Endothelial cell of umbilical vein (primary cell): ENCODE results near the gene TRIM56. TPM values are rescaled to one million over a fixed set of nuclear protein-coding genes. Genes with fewer than 3 reads are reported as not detected.

ENCODE experiments used
- BruUV-seq: library from RNA; stranded (reverse); fragments of 400-500 nt; replicated peaks from 2 replicates; lab custom pipeline; 2021; lab: Mats Ljungman, UMichigan
- CTCF ChIA-PET: fragments of 300-600, 350-600 bp; sonication (Branson Sonifier 250); formaldehyde crosslinking; loops from one replicate; lab custom pipeline; 2021; ENCODE audit warnings: antibody characterized with exemption, inconsistent platforms; lab: Charles Lee
- POLR2A ChIA-PET: fragments of 300-600, 350-600 bp; sonication (Branson Sonifier 250); formaldehyde crosslinking; loops from one replicate; lab custom pipeline; 2021; ENCODE audit warnings: antibody characterized with exemption, inconsistent platforms; lab: Charles Lee
- DNase-seq: peaks from one replicate; pipeline ENCODE4 v3.0.0-alpha.2; 2011; ENCODE audit warnings: low read depth, low spot score
- FAIRE-seq: peaks from 2 replicates; lab custom pipeline; 2011; peaks lifted over from hg19 to GRCh38; lab: Jason Lieb, UNC
- H2AFZ ChIP-seq: 2 replicates; pipeline ENCODE4 v1.6.0; 2012; ENCODE audit warnings: low read depth, low read length, control low read depth, inconsistent platforms
- H3K27ac ChIP-seq: 2 replicates; pipeline ENCODE4 v1.5.1; 2011; ENCODE audit warnings: low read depth, mild to moderate bottlenecking, control low read depth, low read length, moderate library complexity; ENCODE audit not compliant: insufficient read depth
- H3K27me3 ChIP-seq, 2 experiments: 2 replicates each; pipeline versions ENCODE4 v1.6.0 to v1.6.1; 2011; ENCODE audit warnings: low read length in 2 of 2, mixed read lengths in 1 of 2; ENCODE audit not compliant: control insufficient read depth in 2 of 2, insufficient read depth in 2 of 2
- H3K36me3 ChIP-seq, 2 experiments: 2 replicates in 1 of 2; 3 replicates in 1 of 2; pipeline ENCODE4 v1.5.1; 2011; ENCODE audit warnings: low read length in 2 of 2, mild to moderate bottlenecking in 1 of 2, moderate library complexity in 1 of 2; ENCODE audit not compliant: control insufficient read depth in 2 of 2, insufficient read depth in 2 of 2; ENCODE audit errors: extremely low read depth in 1 of 2
- H3K4me1 ChIP-seq: 3 replicates; pipeline ENCODE4 v1.5.1; 2011; ENCODE audit warnings: mild to moderate bottlenecking, low read length; ENCODE audit not compliant: control insufficient read depth, insufficient read depth; ENCODE audit errors: extremely low read depth
- H3K4me2 ChIP-seq: 2 replicates; pipeline ENCODE4 v1.6.1; 2011; ENCODE audit warnings: low read length, control low read depth, mixed read lengths; ENCODE audit not compliant: insufficient read depth
- H3K4me3 ChIP-seq, 3 experiments: fragments of 200-600 bp in 1 of 3; sonication (generic), shearing (Covaris generic) in 1 of 3; replicated peaks in 1 of 3; 2 replicates each; pipeline ENCODE4 v1.5.1; 2011 to 2016; ENCODE audit warnings: control low read depth in 3 of 3, low read length in 3 of 3, mild to moderate bottlenecking in 2 of 3, inconsistent platforms in 1 of 3, low read depth in 1 of 3, moderate library complexity in 1 of 3; ENCODE audit not compliant: insufficient read depth in 1 of 3
- H3K79me2 ChIP-seq: 2 replicates; pipeline ENCODE4 v1.6.0; 2012; ENCODE audit warnings: low read length, inconsistent platforms; ENCODE audit not compliant: control insufficient read depth, insufficient read depth
- H3K9ac ChIP-seq: replicated peaks from 2 replicates; pipeline ENCODE3; 2011; ENCODE audit warnings: low read length, control low read depth; ENCODE audit not compliant: insufficient read depth; ENCODE audit errors: extremely low read depth
- H3K9me1 ChIP-seq: replicated peaks from 3 replicates; pipeline ENCODE4 v1.6.0; 2011; ENCODE audit warnings: mild to moderate bottlenecking, low read length; ENCODE audit not compliant: control insufficient read depth, insufficient read depth; ENCODE audit errors: extremely low read depth
- H3K9me3 ChIP-seq: replicated peaks from 2 replicates; pipeline ENCODE4 v1.5.1; 2012; ENCODE audit warnings: low read length, inconsistent platforms; ENCODE audit not compliant: control insufficient read depth, insufficient read depth
- H4K20me1 ChIP-seq: replicated peaks from 2 replicates; pipeline ENCODE3; 2011; ENCODE audit warnings: mild to moderate bottlenecking, low read length; ENCODE audit not compliant: control insufficient read depth, insufficient read depth; ENCODE audit errors: extremely low read depth
- CTCF ChIP-seq, 2 donors: IDR thresholded peaks; 1 replicate in 1 of 2; 2 replicates in 1 of 2; pipeline ENCODE4 v1.5.1; 2011; ENCODE audit warnings: low read length in 2 of 2, mild to moderate bottlenecking in 2 of 2, moderate library complexity in 2 of 2, control low read depth in 1 of 2, inconsistent platforms in 1 of 2, low read depth in 1 of 2; ENCODE audit not compliant: insufficient read depth in 1 of 2; ENCODE audit errors: extremely low read depth in 1 of 2
- EZH2 ChIP-seq: IDR thresholded peaks from 2 replicates; pipeline ENCODE4 v1.6.1; 2012; ENCODE audit warnings: borderline replicate concordance, low read depth, mild to moderate bottlenecking, moderate library complexity, low read length, inconsistent platforms; ENCODE audit not compliant: severe bottlenecking
- FOS ChIP-seq: IDR thresholded peaks from 2 replicates; pipeline ENCODE4 v1.6.1; 2011; ENCODE audit warnings: mild to moderate bottlenecking, low read length, moderate library complexity, borderline replicate concordance; ENCODE audit not compliant: insufficient read depth
- GATA2 ChIP-seq: IDR thresholded peaks from 2 replicates; pipeline ENCODE4 v1.7.0; 2011; ENCODE audit warnings: low read depth, mild to moderate bottlenecking, moderate library complexity, mixed read lengths, low read length; ENCODE audit not compliant: insufficient read length, insufficient read depth
- JUN ChIP-seq: IDR thresholded peaks from 2 replicates; pipeline ENCODE4 v1.6.1; 2011; ENCODE audit warnings: borderline replicate concordance, low read depth; ENCODE audit not compliant: insufficient read length, insufficient read depth
- MAX ChIP-seq: IDR thresholded peaks from 2 replicates; pipeline ENCODE4 v1.6.1; 2011; ENCODE audit not compliant: insufficient read depth, insufficient read length
- MYC ChIP-seq: IDR thresholded peaks from one replicate; pipeline ENCODE4 v1.6.1; 2011; ENCODE audit warnings: mild to moderate bottlenecking, low read depth, low read length
- POLR2A ChIP-seq: IDR thresholded peaks from 2 replicates; pipeline ENCODE4 v1.6.1; 2012; ENCODE audit warnings: low read depth, mild to moderate bottlenecking, control low read depth, low read length
- POLR2AphosphoS5 ChIP-seq: IDR thresholded peaks from 2 replicates; pipeline ENCODE4 v1.6.1; 2012; ENCODE audit warnings: low read depth, mild to moderate bottlenecking, control low read depth, low read length, moderate library complexity; ENCODE audit not compliant: insufficient read depth
- dilution Hi-C: fragments of 300-500 bp; cut with MboI; formaldehyde crosslinking; loops from one replicate; pipeline ENCODE4 v1.15.0; 2019; ENCODE audit warnings: low sequenced_read_pairs; ENCODE audit not compliant: extremely low pct_ligation_motif_present
- intact Hi-C: fragments of 100-400 bp; cut with micrococcal nuclease; formaldehyde crosslinking; loops from one replicate; pipeline ENCODE4 v1.10.0; 2022
- polyA plus RNA-seq, 4 experiments: library from polyadenylated mRNA; depleted of rRNA in 3 of 4; stranded (reverse) in 3 of 4; unstranded in 1 of 4; fragments of >200 nt; gene quantifications; 2 replicates each; pipeline versions ENCODE4 v1.2.1 to v1.2.3, GENCODE V29; 2011 to 2012; ENCODE audit warnings: missing spikeins in 1 of 4
- total RNA-seq: library from RNA; stranded (reverse); gene quantifications from 2 replicates; pipeline ENCODE4 v1.2.3, GENCODE V29; 2021

Gene TRIM56
- total and polyA plus RNA-seq, 2 donors (not counting 3 experiments of a cell fraction or from before 2014, with no cell fraction given), result 2.3 to 25.1 TPM

- Histone ChIP-seq H3K79me2 (peaks cover 37% of the 10 kb centered on the region), H3K4me2 (no peak overlapping the region), H4K20me1 (no peaks in the 10 kb centered on the region), H3K27me3 (no peaks in the 10 kb centered on the region), H3K4me3 (no peak overlapping the region), H3K9me1 (no peaks in the 10 kb centered on the region), H2AFZ (no peak overlapping the region), H3K27ac (no peak overlapping the region), H3K4me1 (peaks cover 16% of the 10 kb centered on the region), H3K36me3 (peaks cover 0 to 5% of the 10 kb centered on the region in 2 experiments), H3K9ac (no peak overlapping the region), H3K9me3 (no peaks in the 10 kb centered on the region)
- no TSS peak for BruUV-seq
- intact Hi-C loops (no loop called here), dilution Hi-C loops (no loop called here)
- FAIRE-seq (no peak), DNase-seq (no peak)
- ChIA-PET POLR2A (no interaction called here), CTCF (interaction anchor here (0.9 kb wide), 1 partner anchor 55 kb away, joined by 3 read pairs; no protein-coding TSS in a partner anchor)
- no peak for TF ChIP-seq POLR2A
- no peak for TF ChIP-seq POLR2AphosphoS5
Observed at GRCh38 chr7:101088858-101089529, 3.7 kb downstream of the TRIM56 start.

GRCh38 chr7:101089876-101090275 lies 4.6 kb downstream of the TRIM56 start:
- H3K4me3 ChIP-seq, result no peak overlapping the region
- H3K27ac ChIP-seq, result no peak overlapping the region
- H3K4me1 ChIP-seq, result peaks cover 21% of the 10 kb centered on the region
- peaks cover 0 to 5% of the 10 kb centered on the region in 2 experiments for H3K36me3 ChIP-seq
- FAIRE-seq (no peak), DNase-seq (no peak)
- intact Hi-C loops (no loop called here), dilution Hi-C loops (no loop called here)
- POLR2A ChIA-PET, result interaction anchor here (1.0 to 1.1 kb wide), 2 partner anchors 37 to 44 kb away, joined by 3 to 4 read pairs; partner anchors contain the start of gene SERPINE1
- CTCF ChIA-PET, result interaction anchor here (1.0 kb wide), 1 partner anchor 48 kb away, joined by 3 read pairs; no protein-coding TSS in a partner anchor
- TF ChIP-seq MYC, result no peak
- no peak for TF ChIP-seq FOS
- TF ChIP-seq CTCF (IDR thresholded peaks at IDR 0.05; ENCODE audit: extremely low read depth in 1 of 2, insufficient read depth in 1 of 2, low read depth in 1 of 2, low read length in 2 of 2), result no peak
- no peak for TF ChIP-seq EZH2
- no peak for TF ChIP-seq POLR2A
- no peak for TF ChIP-seq POLR2AphosphoS5
- no peak for TF ChIP-seq JUN
- TF ChIP-seq MAX, result no peak
- TF ChIP-seq GATA2, result no peak
- no peaks in the 10 kb centered on the region for H3K9me3 ChIP-seq
- no TSS peak for BruUV-seq
- H4K20me1 ChIP-seq, result no peaks in the 10 kb centered on the region
- no peaks in the 10 kb centered on the region for H3K27me3 ChIP-seq
- H3K9ac ChIP-seq, result no peak overlapping the region
- peaks cover 37% of the 10 kb centered on the region for H3K79me2 ChIP-seq
- H2AFZ ChIP-seq, result no peak overlapping the region
- no peaks in the 10 kb centered on the region for H3K9me1 ChIP-seq
- H3K4me2 ChIP-seq, result no peak overlapping the region
